ENCODE measurements around the gene SF3B6.

Gene SF3B6

GRCh38 chr2:24018241-24018640, 57.9 kb downstream of the SF3B6 start:
- DNase-seq: no peak

DNA sequence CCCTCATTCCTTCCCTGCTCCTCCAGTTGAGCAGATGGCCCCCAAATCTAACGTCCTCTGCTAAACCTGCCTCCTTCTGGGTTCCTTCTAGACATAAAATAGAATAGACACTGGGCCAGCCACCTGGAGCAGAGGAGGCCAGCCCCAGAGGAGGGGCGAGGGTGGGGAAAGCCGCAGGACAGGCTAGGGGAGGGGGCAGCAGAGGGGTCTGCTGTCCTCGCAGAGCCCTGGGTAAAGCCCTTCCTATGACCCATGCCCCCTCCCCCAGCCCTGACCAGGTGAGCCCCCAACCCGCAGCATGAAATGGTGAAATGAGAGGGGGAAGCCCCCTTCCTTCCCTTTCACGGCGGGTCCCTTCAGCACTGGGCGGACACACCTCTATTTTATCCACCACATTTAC, 58.4 kb downstream of the SF3B6 start:
- no peak for DNase-seq

Measured in inflammatory macrophage treated with lipopolysaccharide for 1 hour (primary cell).